ENCODE measurements around the gene INTS14. TPM values are rescaled to one million over a fixed set of nuclear protein-coding genes. Genes with fewer than 3 reads are reported as not detected.

Gene INTS14
- 10 to 100 TPM; 33.4 to 37.7 TPM for total RNA-seq
- polyA plus RNA-seq (2013, experiment 1 of 2): 46.1 TPM
- 48.0 TPM for polyA plus RNA-seq (2013, experiment 2 of 2)
- long read RNA-seq, experiment 1, partial matches to known transcripts: 5 of 19 reads
- long read RNA-seq, experiment 1, other reads (novel, unspliced or antisense): 8 of 19 reads
- long read RNA-seq, experiment 2, transcript INTS14-217 (12 exons, 2,615 nt): minor isoform, 16 of 99 reads
- long read RNA-seq, experiment 2, transcript INTS14-203 (12 exons, 1,980 nt): minor isoform, 6 of 99 reads
- long read RNA-seq, experiment 2, transcript INTS14-201 (12 exons, 2,393 nt): major isoform, 37 of 99 reads
- long read RNA-seq, experiment 2, transcript INTS14-202 (11 exons, 1,741 nt): minor isoform, 5 of 99 reads
- long read RNA-seq, experiment 2, partial matches to known transcripts: 6 of 99 reads
- long read RNA-seq, experiment 2, other reads (novel, unspliced or antisense): 29 of 99 reads
- long read RNA-seq, experiment 3, transcript INTS14-203 (12 exons, 1,980 nt): minor isoform, 5 of 188 reads
- long read RNA-seq, experiment 3, transcript INTS14-202 (11 exons, 1,741 nt): minor isoform, 6 of 188 reads
- long read RNA-seq, experiment 3, transcript INTS14-201 (12 exons, 2,393 nt): major isoform, 81 of 188 reads
- long read RNA-seq, experiment 3, transcript INTS14-217 (12 exons, 2,615 nt): minor isoform, 26 of 188 reads
- long read RNA-seq, experiment 3, partial matches to known transcripts: 8 of 188 reads
- long read RNA-seq, experiment 3, other reads (novel, unspliced or antisense): 61 of 188 reads
- long read RNA-seq, experiment 4, transcript INTS14-201 (12 exons, 2,393 nt): major isoform, 19 of 34 reads
- long read RNA-seq, experiment 4, partial matches to known transcripts: 0 of 34 reads
- long read RNA-seq, experiment 4, other reads (novel, unspliced or antisense): 9 of 34 reads

GRCh38 chr15:65610871-65611718 is at the start of gene INTS14:
TSS of gene INTS14 (minus strand) at chr15:65611131. CDS start at chr15:65607380, 3,751 bp downstream.
- TF ChIP-seq CTCF (conservative IDR thresholded peaks at IDR 0.05): peak; percentile 81
- 1 to 3% methylated on average over 28 to 64 of the region's 64 CpGs for WGBS, 2 experiments (ENCODE audit: insufficient coverage in 1 of 2, insufficient read length in 1 of 2)
- H3K27me3 ChIP-seq (ENCODE audit: control insufficient read depth, insufficient read depth, low read length, poor library complexity, severe bottlenecking): no peaks in the 10 kb centered on the region
- H3K9me3 ChIP-seq (ENCODE audit: control insufficient read depth, low read length): no peaks in the 10 kb centered on the region
- H3K27ac Mint-ChIP-seq: peak within 1 kb of the TSS; percentile 98
- no peaks in the 10 kb centered on the region for H3K27me3 Mint-ChIP-seq (ENCODE audit: insufficient read depth)
- peaks cover 8% of the 10 kb centered on the region for H3K36me3 Mint-ChIP-seq (ENCODE audit: low read depth)
- peaks cover 17% of the 10 kb centered on the region for H3K4me1 ChIP-seq (ENCODE audit: control insufficient read depth, insufficient read depth, low read length)
- peaks cover under 1% of the 10 kb centered on the region for H3K9me3 Mint-ChIP-seq
- peak; percentile 99 for DNase-seq
- peak within 1 kb of the TSS; percentile 86 for H3K27ac ChIP-seq (ENCODE audit: low read depth, low read length)
- H3K9ac ChIP-seq (ENCODE audit: extremely low read depth, low read length, poor library complexity, severe bottlenecking): peak within 1 kb of the TSS; percentile 76
- H3K4me3 ChIP-seq (ENCODE audit: low read length): peak within 1 kb of the TSS; percentile 90
- peaks cover 15% of the 10 kb centered on the region for H3K36me3 ChIP-seq (ENCODE audit: control insufficient read depth, insufficient read depth, low read length)
- H3K4me3 Mint-ChIP-seq: peak within 1 kb of the TSS; percentile 81
- peaks cover 27% of the 10 kb centered on the region for H3K4me1 Mint-ChIP-seq

GRCh38 chr15:65659502-65660052 is 48.6 kb upstream of the INTS14 start:
- H3K4me1 ChIP-seq (ENCODE audit: control insufficient read depth, insufficient read depth, low read length): no peaks in the 10 kb centered on the region
- no peak overlapping the region for H3K27ac ChIP-seq (ENCODE audit: low read depth, low read length)
- H3K4me3 ChIP-seq (ENCODE audit: low read length): no peak overlapping the region
- Mint-ChIP-seq H3K27ac (no peak overlapping the region), H3K9me3 (no peaks in the 10 kb centered on the region), H3K4me3 (no peak overlapping the region), H3K36me3 (ENCODE audit: low read depth) (peaks cover 7% of the 10 kb centered on the region), H3K27me3 (ENCODE audit: insufficient read depth) (no peaks in the 10 kb centered on the region), H3K4me1 (peaks cover 5% of the 10 kb centered on the region)
- H3K9me3 ChIP-seq (ENCODE audit: control insufficient read depth, low read length): no peaks in the 10 kb centered on the region
- H3K36me3 ChIP-seq (ENCODE audit: control insufficient read depth, insufficient read depth, low read length): no peaks in the 10 kb centered on the region
- no peaks in the 10 kb centered on the region for H3K27me3 ChIP-seq (ENCODE audit: control insufficient read depth, insufficient read depth, low read length, poor library complexity, severe bottlenecking)
- no peak for TF ChIP-seq CTCF (conservative IDR thresholded peaks at IDR 0.05)
- no peak for DNase-seq
- 83 to 94% methylated on average over 2 to 4 of the region's 4 CpGs for WGBS, 2 experiments (ENCODE audit: insufficient coverage in 1 of 2, insufficient read length in 1 of 2)
- H3K9ac ChIP-seq (ENCODE audit: extremely low read depth, low read length, poor library complexity, severe bottlenecking): no peak overlapping the region

Measured in endodermal cell (in vitro differentiated cells).